C4-2B (cell line): ENCODE data around the gene ITPKB.

ENCODE experiments used
- ZFX ChIP-seq: fragments of 450-650 bp; IDR thresholded peaks from 2 replicates; pipeline ENCODE4 v1.6.1; 2017
- TF ChIP-seq, protein P1 (sequence below): fragments of 450-650 bp; conservative IDR thresholded peaks from 2 replicates; pipeline ENCODE4 v1.5.1; 2017; ENCODE audit warnings: mild to moderate bottlenecking

DNA sequence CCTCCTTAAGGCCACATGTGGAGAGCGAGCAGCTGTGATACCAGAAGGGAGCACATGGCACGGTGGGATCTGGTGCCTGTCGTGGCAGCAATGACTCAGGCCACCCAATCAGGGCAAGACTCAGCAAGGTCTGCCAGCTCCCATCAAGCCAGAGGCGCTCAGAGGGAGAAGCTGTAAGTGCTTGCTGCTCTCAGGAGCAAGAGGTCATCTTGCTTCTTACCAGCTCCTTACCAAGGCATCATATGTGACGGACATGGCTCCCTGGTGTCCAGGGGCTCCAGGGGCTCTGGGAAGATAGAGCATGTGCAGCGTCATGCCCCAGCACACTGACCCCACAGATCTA is 72.9 kb downstream of the ITPKB start:
- TF ChIP-seq, protein P1, sequence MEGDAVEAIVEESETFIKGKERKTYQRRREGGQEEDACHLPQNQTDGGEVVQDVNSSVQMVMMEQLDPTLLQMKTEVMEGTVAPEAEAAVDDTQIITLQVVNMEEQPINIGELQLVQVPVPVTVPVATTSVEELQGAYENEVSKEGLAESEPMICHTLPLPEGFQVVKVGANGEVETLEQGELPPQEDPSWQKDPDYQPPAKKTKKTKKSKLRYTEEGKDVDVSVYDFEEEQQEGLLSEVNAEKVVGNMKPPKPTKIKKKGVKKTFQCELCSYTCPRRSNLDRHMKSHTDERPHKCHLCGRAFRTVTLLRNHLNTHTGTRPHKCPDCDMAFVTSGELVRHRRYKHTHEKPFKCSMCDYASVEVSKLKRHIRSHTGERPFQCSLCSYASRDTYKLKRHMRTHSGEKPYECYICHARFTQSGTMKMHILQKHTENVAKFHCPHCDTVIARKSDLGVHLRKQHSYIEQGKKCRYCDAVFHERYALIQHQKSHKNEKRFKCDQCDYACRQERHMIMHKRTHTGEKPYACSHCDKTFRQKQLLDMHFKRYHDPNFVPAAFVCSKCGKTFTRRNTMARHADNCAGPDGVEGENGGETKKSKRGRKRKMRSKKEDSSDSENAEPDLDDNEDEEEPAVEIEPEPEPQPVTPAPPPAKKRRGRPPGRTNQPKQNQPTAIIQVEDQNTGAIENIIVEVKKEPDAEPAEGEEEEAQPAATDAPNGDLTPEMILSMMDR: no peak
- TF ChIP-seq ZFX: no peak
